Endothelial cell of umbilical vein (primary cell): ENCODE measurements around the gene HOXD12. TPM values are rescaled to one million over a fixed set of nuclear protein-coding genes. Genes with fewer than 3 reads are reported as not detected.

Source experiments
- BruUV-seq: library from RNA; stranded (reverse); fragments of 400-500 nt; replicated peaks from 2 replicates; lab custom pipeline; 2021; lab: Mats Ljungman, UMichigan
- CTCF ChIA-PET: fragments of 300-600, 350-600 bp; sonication (Branson Sonifier 250); formaldehyde crosslinking; loops from one replicate; lab custom pipeline; 2021; ENCODE audit warnings: antibody characterized with exemption, inconsistent platforms; lab: Charles Lee
- POLR2A ChIA-PET: fragments of 300-600, 350-600 bp; sonication (Branson Sonifier 250); formaldehyde crosslinking; loops from one replicate; lab custom pipeline; 2021; ENCODE audit warnings: antibody characterized with exemption, inconsistent platforms; lab: Charles Lee
- DNase-seq: peaks from one replicate; pipeline ENCODE4 v3.0.0-alpha.2; 2011; ENCODE audit warnings: low read depth, low spot score
- FAIRE-seq: peaks from 2 replicates; lab custom pipeline; 2011; peaks lifted over from hg19 to GRCh38; lab: Jason Lieb, UNC
- H2AFZ ChIP-seq: 2 replicates; pipeline ENCODE4 v1.6.0; 2012; ENCODE audit warnings: low read depth, low read length, control low read depth, inconsistent platforms
- H3K27ac ChIP-seq: 2 replicates; pipeline ENCODE4 v1.5.1; 2011; ENCODE audit warnings: low read depth, mild to moderate bottlenecking, control low read depth, low read length, moderate library complexity; ENCODE audit not compliant: insufficient read depth
- H3K27me3 ChIP-seq, 2 experiments: 2 replicates each; pipeline versions ENCODE4 v1.6.0 to v1.6.1; 2011; ENCODE audit warnings: low read length in 2 of 2, mixed read lengths in 1 of 2; ENCODE audit not compliant: control insufficient read depth in 2 of 2, insufficient read depth in 2 of 2
- H3K36me3 ChIP-seq, 2 experiments: 2 replicates in 1 of 2; 3 replicates in 1 of 2; pipeline ENCODE4 v1.5.1; 2011; ENCODE audit warnings: low read length in 2 of 2, mild to moderate bottlenecking in 1 of 2, moderate library complexity in 1 of 2; ENCODE audit not compliant: control insufficient read depth in 2 of 2, insufficient read depth in 2 of 2; ENCODE audit errors: extremely low read depth in 1 of 2
- H3K4me1 ChIP-seq: 3 replicates; pipeline ENCODE4 v1.5.1; 2011; ENCODE audit warnings: mild to moderate bottlenecking, low read length; ENCODE audit not compliant: control insufficient read depth, insufficient read depth; ENCODE audit errors: extremely low read depth
- H3K4me2 ChIP-seq: 2 replicates; pipeline ENCODE4 v1.6.1; 2011; ENCODE audit warnings: low read length, control low read depth, mixed read lengths; ENCODE audit not compliant: insufficient read depth
- H3K4me3 ChIP-seq, 3 experiments: fragments of 200-600 bp in 1 of 3; sonication (generic), shearing (Covaris generic) in 1 of 3; replicated peaks in 1 of 3; 2 replicates each; pipeline ENCODE4 v1.5.1; 2011 to 2016; ENCODE audit warnings: control low read depth in 3 of 3, low read length in 3 of 3, mild to moderate bottlenecking in 2 of 3, inconsistent platforms in 1 of 3, low read depth in 1 of 3, moderate library complexity in 1 of 3; ENCODE audit not compliant: insufficient read depth in 1 of 3
- H3K79me2 ChIP-seq: 2 replicates; pipeline ENCODE4 v1.6.0; 2012; ENCODE audit warnings: low read length, inconsistent platforms; ENCODE audit not compliant: control insufficient read depth, insufficient read depth
- H3K9ac ChIP-seq: replicated peaks from 2 replicates; pipeline ENCODE3; 2011; ENCODE audit warnings: low read length, control low read depth; ENCODE audit not compliant: insufficient read depth; ENCODE audit errors: extremely low read depth
- H3K9me1 ChIP-seq: replicated peaks from 3 replicates; pipeline ENCODE4 v1.6.0; 2011; ENCODE audit warnings: mild to moderate bottlenecking, low read length; ENCODE audit not compliant: control insufficient read depth, insufficient read depth; ENCODE audit errors: extremely low read depth
- H3K9me3 ChIP-seq: replicated peaks from 2 replicates; pipeline ENCODE4 v1.5.1; 2012; ENCODE audit warnings: low read length, inconsistent platforms; ENCODE audit not compliant: control insufficient read depth, insufficient read depth
- H4K20me1 ChIP-seq: replicated peaks from 2 replicates; pipeline ENCODE3; 2011; ENCODE audit warnings: mild to moderate bottlenecking, low read length; ENCODE audit not compliant: control insufficient read depth, insufficient read depth; ENCODE audit errors: extremely low read depth
- EZH2 ChIP-seq: IDR thresholded peaks from 2 replicates; pipeline ENCODE4 v1.6.1; 2012; ENCODE audit warnings: borderline replicate concordance, low read depth, mild to moderate bottlenecking, moderate library complexity, low read length, inconsistent platforms; ENCODE audit not compliant: severe bottlenecking
- GATA2 ChIP-seq: IDR thresholded peaks from 2 replicates; pipeline ENCODE4 v1.7.0; 2011; ENCODE audit warnings: low read depth, mild to moderate bottlenecking, moderate library complexity, mixed read lengths, low read length; ENCODE audit not compliant: insufficient read length, insufficient read depth
- MYC ChIP-seq: IDR thresholded peaks from one replicate; pipeline ENCODE4 v1.6.1; 2011; ENCODE audit warnings: mild to moderate bottlenecking, low read depth, low read length
- POLR2A ChIP-seq: IDR thresholded peaks from 2 replicates; pipeline ENCODE4 v1.6.1; 2012; ENCODE audit warnings: low read depth, mild to moderate bottlenecking, control low read depth, low read length
- dilution Hi-C: fragments of 300-500 bp; cut with MboI; formaldehyde crosslinking; loops from one replicate; pipeline ENCODE4 v1.15.0; 2019; ENCODE audit warnings: low sequenced_read_pairs; ENCODE audit not compliant: extremely low pct_ligation_motif_present
- intact Hi-C: fragments of 100-400 bp; cut with micrococcal nuclease; formaldehyde crosslinking; loops from one replicate; pipeline ENCODE4 v1.10.0; 2022
- polyA plus RNA-seq, 4 experiments: library from polyadenylated mRNA; depleted of rRNA in 3 of 4; stranded (reverse) in 3 of 4; unstranded in 1 of 4; fragments of >200 nt; gene quantifications; 2 replicates each; pipeline versions ENCODE4 v1.2.1 to v1.2.3, GENCODE V29; 2011 to 2012; ENCODE audit warnings: missing spikeins in 1 of 4
- total RNA-seq: library from RNA; stranded (reverse); gene quantifications from 2 replicates; pipeline ENCODE4 v1.2.3, GENCODE V29; 2021
- TF ChIP-seq, protein P1 (sequence below), 2 donors: IDR thresholded peaks; 1 replicate in 1 of 2; 2 replicates in 1 of 2; pipeline ENCODE4 v1.5.1; 2011; ENCODE audit warnings: low read length in 2 of 2, mild to moderate bottlenecking in 2 of 2, moderate library complexity in 2 of 2, control low read depth in 1 of 2, inconsistent platforms in 1 of 2, low read depth in 1 of 2; ENCODE audit not compliant: insufficient read depth in 1 of 2; ENCODE audit errors: extremely low read depth in 1 of 2

HOXD12 gene
- total and polyA plus RNA-seq, 2 donors (not counting 3 experiments of a cell fraction or from before 2014, with no cell fraction given) = not detected

DNA sequence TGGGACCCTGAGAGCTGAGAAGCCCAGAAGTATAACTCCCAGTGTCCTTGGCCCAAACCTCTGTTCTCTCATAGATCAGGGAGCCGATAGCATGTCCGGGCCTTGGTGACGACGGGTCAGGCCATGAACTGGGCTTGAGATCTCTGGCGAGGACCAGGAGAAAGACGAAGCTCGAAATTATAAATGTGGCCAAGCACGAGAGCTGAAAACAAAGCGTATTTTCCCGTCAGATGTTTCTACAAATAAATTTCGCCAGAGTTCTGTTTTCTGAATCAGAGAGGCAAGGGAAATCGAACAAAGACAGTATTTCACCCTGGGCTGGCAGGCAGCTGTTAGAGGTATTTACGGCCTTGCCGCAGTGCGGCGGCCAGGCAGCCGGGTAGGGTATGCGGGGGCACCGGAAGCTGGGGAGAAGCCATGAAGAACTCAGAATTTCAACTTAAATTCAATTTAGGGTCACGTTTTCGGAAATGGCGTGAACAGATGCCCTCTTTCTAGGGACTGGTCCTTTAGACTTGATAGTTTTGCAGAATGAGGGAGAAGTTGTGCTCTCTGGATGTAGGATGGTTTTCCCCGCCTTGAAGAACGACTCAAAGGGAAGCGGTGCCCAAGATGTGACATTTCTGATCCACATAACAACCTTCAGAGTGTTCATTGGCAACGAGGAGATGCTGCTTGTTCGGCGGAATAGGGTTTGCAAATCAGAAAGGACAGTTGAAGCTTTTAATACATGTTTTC lies 39.5 kb downstream of the HOXD12 start:
- H3K4me2 ChIP-seq = peak overlapping the region; percentile 99
- DNase-seq (peak; percentile 74), FAIRE-seq (peak; percentile 28)
- H4K20me1 ChIP-seq = no peaks in the 10 kb centered on the region
- peak overlapping the region; percentile 73 for H3K27ac ChIP-seq
- dilution Hi-C loops (loop anchor here (25.0 kb wide), 1 partner anchor 498 kb away; no protein-coding TSS in a partner anchor), intact Hi-C loops (loop anchor here (1.0 kb wide), 2 partner anchors 10 to 280 kb away; partner anchors contain the start of gene HOXD8)
- TSS peak; percentile 29 for BruUV-seq
- no peaks in the 10 kb centered on the region for H3K9me3 ChIP-seq
- peak overlapping the region; percentile 66 for H3K9ac ChIP-seq
- TF ChIP-seq EZH2 = no peak
- peak; percentile 50 for TF ChIP-seq POLR2A
- no peak for TF ChIP-seq MYC
- TF ChIP-seq, protein P1, sequence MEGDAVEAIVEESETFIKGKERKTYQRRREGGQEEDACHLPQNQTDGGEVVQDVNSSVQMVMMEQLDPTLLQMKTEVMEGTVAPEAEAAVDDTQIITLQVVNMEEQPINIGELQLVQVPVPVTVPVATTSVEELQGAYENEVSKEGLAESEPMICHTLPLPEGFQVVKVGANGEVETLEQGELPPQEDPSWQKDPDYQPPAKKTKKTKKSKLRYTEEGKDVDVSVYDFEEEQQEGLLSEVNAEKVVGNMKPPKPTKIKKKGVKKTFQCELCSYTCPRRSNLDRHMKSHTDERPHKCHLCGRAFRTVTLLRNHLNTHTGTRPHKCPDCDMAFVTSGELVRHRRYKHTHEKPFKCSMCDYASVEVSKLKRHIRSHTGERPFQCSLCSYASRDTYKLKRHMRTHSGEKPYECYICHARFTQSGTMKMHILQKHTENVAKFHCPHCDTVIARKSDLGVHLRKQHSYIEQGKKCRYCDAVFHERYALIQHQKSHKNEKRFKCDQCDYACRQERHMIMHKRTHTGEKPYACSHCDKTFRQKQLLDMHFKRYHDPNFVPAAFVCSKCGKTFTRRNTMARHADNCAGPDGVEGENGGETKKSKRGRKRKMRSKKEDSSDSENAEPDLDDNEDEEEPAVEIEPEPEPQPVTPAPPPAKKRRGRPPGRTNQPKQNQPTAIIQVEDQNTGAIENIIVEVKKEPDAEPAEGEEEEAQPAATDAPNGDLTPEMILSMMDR (IDR thresholded peaks at IDR 0.05; ENCODE audit: extremely low read depth in 1 of 2, insufficient read depth in 1 of 2, low read depth in 1 of 2, low read length in 2 of 2) = no peak
- TF ChIP-seq GATA2 = peak; percentile 42
- no peaks in the 10 kb centered on the region for H3K36me3 ChIP-seq
- peak overlapping the region; percentile 52 for H2AFZ ChIP-seq
- POLR2A ChIA-PET = interaction anchor here (0.7 to 2.5 kb wide), 5 partner anchors 50 to 515 kb away, joined by 3 to 13 read pairs (median 5); no protein-coding TSS in a partner anchor
- CTCF ChIA-PET = interaction anchor here (0.6 to 9.3 kb wide), 20 partner anchors 10 to 1009 kb away, joined by 3 to 338 read pairs (median 8); partner anchors contain the start of genes HOXD4 and HOXD8
- peaks cover 44% of the 10 kb centered on the region for H3K4me1 ChIP-seq
- H3K9me1 ChIP-seq = no peaks in the 10 kb centered on the region
- H3K79me2 ChIP-seq = peaks cover 69% of the 10 kb centered on the region
- H3K4me3 ChIP-seq = peak overlapping the region in 2 of 3 experiments; percentile 73 to 91
- H3K27me3 ChIP-seq = no peaks in the 10 kb centered on the region
